GM18511 (cell line): ENCODE results near the gene TRERF1.

Source experiments
- ATAC-seq: cut with Tn5 transposase; IDR thresholded peaks from one replicate; pipeline ENCODE4 v1.9.1; 2021; ENCODE audit warnings: mild to moderate bottlenecking, moderate library complexity; ENCODE audit not compliant: unreplicated experiment

The TRERF1 gene

GRCh38 chr6:42400886-42401612, 50.7 kb downstream of the TRERF1 start:
- no peak for ATAC-seq

- ATAC-seq, result no peak
These were observed 51.5 kb downstream of the TRERF1 start for GRCh38 chr6:42400061-42400760.

GRCh38 chr6:42396720-42397119, 55.0 kb downstream of the TRERF1 start:
- no peak for ATAC-seq

- ATAC-seq, result no peak
These were observed 56.7 kb downstream of the TRERF1 start for GRCh38 chr6:42394881-42395620.

- no peak for ATAC-seq
These were observed 57.6 kb downstream of the TRERF1 start for GRCh38 chr6:42394151-42394550.

- no peak for ATAC-seq
These were observed 58.4 kb downstream of the TRERF1 start for GRCh38 chr6:42393339-42393738.

- ATAC-seq, result no peak
These were observed 58.9 kb downstream of the TRERF1 start for GRCh38 chr6:42392833-42393232.

- no peak for ATAC-seq
These were observed 60.3 kb downstream of the TRERF1 start for GRCh38 chr6:42391441-42391840.

GRCh38 chr6:42390228-42390934, 61.3 kb downstream of the TRERF1 start:
- ATAC-seq, result no peak

GRCh38 chr6:42389736-42390135, 62.0 kb downstream of the TRERF1 start:
- ATAC-seq, result no peak

- no peak for ATAC-seq
These were observed 63.7 kb downstream of the TRERF1 start for GRCh38 chr6:42388046-42388445.

- ATAC-seq, result no peak
These were observed 64.4 kb downstream of the TRERF1 start for GRCh38 chr6:42387336-42387735.

GRCh38 chr6:42385339-42385738, 66.4 kb downstream of the TRERF1 start:
- ATAC-seq, result no peak

GRCh38 chr6:42383421-42384205, 68.1 kb downstream of the TRERF1 start:
- ATAC-seq, result no peak

GRCh38 chr6:42381850-42382249, 69.9 kb downstream of the TRERF1 start:
- ATAC-seq, result no peak

GRCh38 chr6:42380228-42380979, 71.3 kb downstream of the TRERF1 start:
- no peak for ATAC-seq

- no peak for ATAC-seq
These were observed 73.2 kb downstream of the TRERF1 start for GRCh38 chr6:42378536-42378935.

- no peak for ATAC-seq
These were observed 73.6 kb downstream of the TRERF1 start for GRCh38 chr6:42378125-42378524.

- no peak for ATAC-seq
These were observed 76.6 kb downstream of the TRERF1 start for GRCh38 chr6:42375007-42375635.
